NCI-H1694 treated with DMSO at 0.1 percent for 48 hours (cell line): Measurements from ENCODE around the gene MRPL1.
"Not testable (repeated sequence)": the region's sequence is repeated elsewhere in the genome, so short reads cannot be mapped to it uniquely, and the experiment has no call there.

Source experiments
- DNase-seq: peaks from one replicate; lab custom pipeline; 2025; lab: John Stamatoyannopoulos, UW

MRPL1 gene

GRCh38 chr4:77849278-77849965 is 13.2 kb upstream of the MRPL1 start:
- no peak for DNase-seq

DNA sequence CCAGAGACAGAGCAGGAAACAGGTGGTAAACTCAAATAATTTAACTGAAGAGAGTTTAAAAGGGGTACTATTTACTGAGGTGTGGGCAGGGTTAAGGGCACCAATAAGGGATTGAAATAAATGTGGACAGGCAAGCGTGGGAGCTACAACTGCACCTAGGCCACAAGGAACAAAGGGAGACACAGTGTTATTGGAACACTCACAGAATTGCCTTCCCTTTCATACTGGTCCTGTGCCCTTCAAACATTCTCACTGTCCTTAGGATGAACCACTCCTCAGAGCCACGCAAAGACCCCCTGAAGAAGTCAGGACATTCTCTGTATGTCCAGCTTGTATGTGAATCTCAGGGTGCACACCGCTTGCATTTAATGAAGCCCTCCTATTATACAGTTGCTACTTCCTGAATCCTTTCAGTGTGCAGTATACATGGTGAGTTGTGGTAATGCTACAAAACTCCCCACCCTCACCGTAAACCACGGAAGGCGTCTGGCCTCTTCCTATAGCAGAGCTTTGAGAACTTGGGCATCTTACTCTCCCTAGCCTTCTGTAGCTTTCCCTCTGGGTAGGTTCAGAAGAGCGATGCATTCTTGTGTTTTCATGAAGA is 9.6 kb upstream of the MRPL1 start:
- DNase-seq, result no peak

DNA sequence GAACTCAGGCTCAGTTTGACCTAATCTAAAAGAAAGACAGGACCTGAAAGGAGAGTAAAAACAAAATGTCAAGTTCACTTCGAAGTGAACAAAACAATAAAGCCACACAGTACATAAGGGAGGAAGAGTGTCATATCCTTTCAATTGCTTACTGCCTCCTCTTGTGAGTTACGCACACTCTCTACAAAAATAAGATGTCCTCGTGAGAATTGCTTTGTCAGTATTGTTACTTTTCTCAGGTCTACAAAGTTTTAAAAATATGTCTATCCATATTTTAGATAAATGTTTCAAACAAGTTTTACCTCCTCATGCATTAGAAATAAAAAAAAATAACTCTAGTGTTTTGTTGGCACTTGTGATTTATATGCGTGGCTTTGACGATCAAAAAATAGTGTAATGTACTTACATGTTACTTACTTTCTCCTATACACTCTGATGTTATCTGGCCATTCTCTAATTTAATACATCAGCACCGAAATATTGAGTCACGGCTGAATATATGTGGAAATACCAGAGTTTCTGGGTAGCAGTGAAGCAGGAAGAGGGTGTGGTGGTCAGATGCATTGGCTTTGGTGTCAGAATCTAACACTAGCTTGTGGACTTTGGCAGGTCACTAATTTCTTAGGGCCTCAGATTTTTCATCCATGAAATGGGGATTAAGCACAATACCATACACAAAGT is 8.1 kb upstream of the MRPL1 start:
- no peak for DNase-seq

DNA sequence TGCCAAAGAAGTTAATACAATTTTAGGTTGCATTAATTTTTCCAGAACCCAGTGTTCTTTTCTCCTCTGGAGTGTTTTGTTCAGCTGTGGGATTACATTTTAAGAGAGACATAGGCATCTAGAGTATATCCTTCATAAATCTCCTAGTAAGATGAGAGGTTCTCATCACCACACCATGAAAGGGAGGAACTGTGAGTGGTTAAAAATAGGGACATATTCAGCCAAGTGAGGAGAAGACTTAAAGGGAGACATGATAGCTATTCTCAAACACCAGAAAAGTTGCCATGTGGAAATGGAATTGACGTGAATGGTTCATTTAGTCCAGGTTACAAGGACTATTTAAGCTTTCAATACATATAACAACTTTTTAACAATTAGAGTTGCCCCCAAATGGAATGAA is 6.5 kb upstream of the MRPL1 start:
- DNase-seq, result no peak

GRCh38 chr4:77859256-77859655 is 3.4 kb upstream of the MRPL1 start:
- no peak for DNase-seq

- DNase-seq, result no peak
Measured at GRCh38 chr4:77861495-77861894, 1.1 kb upstream of the MRPL1 start.

- DNase-seq, result not testable (repeated sequence)
Measured at GRCh38 chr4:77863341-77863740, 711 bp downstream of the MRPL1 start.

DNA sequence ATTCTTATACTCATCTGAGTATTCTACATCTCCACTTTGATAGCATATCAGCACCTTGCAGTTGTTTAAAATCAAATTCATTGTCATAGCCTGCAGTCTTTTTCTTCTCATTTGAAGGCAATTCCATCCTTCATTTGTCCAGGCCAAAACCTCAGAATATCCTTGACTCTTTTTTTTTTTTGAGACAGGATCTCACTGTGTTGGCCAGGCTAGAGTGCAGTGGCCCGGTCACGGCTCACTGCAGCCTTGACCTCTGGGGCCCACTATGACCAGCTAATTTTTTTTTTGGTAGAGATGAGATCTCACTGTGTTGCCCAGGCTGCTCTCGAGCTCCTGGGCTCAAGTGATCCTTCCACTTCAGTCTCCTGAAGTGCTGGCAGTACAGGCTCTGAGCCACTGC is 2.6 kb downstream of the MRPL1 start:
- no peak for DNase-seq

DNA sequence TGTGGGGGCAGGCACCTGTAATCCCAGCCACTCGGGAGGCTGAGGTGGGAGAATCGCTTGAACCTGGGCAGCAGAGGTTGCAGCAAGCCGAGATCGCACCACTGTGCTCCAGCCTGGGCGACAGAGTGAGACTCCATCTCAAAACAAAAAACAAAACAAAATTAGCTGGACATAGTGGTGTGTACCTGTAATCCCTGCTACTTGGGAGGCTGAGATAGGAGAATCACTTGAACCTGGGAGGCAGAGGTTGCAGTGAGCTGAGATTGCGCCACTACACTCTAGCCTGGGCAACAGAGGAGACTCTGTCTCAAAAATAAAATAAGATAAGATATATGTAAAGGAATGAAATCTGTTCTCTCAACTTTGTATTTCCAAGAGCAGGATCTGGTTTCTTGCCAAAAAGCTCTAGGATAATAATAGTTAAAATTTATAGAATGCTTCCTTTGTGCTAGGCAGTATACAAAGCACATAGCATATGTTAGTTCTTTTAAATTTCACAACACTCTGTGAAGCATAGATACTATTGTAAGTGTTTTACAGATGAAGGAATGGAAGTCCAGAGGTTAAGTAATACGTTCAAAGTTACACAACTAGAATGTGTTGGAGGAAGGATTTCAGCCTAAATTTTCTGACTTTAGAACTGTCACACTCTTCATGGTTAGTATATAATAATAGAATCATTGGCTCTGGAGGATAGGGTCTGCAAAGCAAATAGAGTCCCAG is 10.3 kb downstream of the MRPL1 start:
- no peak for DNase-seq

GRCh38 chr4:77877167-77877566 is 14.5 kb downstream of the MRPL1 start:
- no peak for DNase-seq

DNA sequence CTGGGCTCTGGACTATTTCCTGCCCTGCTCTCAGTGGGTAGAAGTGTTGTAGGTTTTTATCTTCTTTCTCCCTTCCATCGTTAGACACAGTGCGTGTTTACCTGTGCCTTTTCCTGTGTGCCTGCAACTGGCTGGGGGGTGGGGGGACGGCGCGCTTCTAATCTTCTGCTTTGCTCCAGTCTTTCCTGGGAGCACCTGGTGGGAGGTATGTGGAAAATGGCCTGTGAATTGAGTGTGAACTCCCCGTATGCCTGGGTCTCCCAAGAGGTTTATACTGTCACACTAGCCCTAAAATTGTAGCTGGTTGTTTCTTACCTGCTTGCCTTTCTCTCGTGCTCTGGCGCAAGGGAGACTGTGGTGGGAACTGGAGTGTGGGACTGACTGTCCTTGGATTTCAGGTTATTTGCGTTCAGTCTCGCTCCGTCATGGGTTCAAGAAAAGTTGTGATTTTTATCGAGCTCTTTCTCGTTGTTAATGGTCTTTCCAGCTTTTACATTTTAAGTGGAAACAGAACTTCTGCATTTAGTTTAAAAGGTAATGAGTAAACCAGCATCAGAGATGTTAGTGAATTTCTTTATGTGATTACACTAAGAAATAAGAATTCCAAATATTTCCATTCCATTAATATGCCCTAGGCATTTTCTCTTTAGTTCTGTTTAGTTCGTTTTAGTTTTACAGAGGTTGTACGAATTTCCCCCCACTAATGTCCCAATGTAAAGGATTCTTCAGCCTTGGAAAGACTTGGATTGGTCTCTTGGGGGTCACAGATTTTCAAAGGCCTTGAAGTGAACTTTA is 15.3 kb downstream of the MRPL1 start:
- no peak for DNase-seq

- DNase-seq, result no peak
Measured at GRCh38 chr4:77880784-77881183, 18.2 kb downstream of the MRPL1 start.

DNA sequence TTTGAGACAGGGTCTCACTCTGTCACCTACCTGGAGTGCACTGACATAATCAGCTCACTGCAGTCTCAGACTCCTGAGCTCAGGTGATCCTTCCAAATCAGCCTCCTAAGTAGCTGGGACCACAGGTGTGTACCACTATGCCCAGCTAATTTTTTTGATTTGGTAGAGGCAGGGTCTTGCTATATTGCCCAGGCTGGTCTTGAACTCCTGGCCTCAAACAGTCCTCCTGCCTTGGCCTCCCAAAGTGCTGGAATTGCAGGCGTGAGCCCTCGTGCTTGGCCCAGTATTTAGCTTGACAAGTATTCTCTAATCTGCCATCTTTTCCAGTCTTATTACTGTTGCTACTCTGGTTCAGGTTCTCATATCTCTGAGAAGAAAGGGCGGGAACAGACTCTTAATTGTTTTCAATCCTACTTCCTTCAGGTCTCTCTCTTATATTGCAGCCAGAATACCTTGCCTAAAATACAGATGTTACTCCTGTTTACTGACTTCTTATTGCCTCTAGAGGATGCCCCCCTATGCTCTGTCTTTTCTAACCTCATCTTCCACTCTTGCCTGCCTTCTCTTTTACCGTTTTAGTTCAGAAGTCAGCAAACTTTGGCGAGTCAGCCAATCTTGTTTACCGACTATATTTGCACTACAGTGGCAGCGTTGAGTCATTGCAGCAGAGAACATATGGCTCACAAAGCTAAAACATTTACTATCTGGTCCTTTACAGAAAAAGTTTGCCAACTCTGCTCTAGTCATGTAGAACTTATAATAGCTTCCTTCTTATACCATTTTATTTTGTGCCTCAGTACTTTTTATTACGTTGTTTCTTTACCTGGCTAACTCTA is 19.0 kb downstream of the MRPL1 start:
- DNase-seq, result no peak

DNA sequence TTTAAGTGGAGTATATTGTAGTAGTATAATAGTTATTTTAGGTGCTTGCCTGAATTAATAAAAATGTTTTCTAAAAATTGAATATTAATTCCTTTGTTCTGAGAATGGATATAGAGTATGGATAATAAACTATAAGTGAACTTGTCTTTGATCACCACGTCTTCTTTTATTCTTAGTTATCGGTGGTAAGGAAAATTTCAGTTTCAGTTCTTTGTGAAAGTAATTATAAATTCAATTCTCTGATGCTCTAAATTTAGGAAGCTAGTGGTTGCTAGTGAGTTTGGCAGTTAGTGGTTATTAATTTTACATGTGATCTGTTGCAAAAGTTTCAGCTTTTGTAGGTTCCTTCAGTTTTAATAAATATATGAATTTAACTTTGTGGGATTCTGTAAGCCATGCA is 30.8 kb downstream of the MRPL1 start:
- DNase-seq, result no peak

DNA sequence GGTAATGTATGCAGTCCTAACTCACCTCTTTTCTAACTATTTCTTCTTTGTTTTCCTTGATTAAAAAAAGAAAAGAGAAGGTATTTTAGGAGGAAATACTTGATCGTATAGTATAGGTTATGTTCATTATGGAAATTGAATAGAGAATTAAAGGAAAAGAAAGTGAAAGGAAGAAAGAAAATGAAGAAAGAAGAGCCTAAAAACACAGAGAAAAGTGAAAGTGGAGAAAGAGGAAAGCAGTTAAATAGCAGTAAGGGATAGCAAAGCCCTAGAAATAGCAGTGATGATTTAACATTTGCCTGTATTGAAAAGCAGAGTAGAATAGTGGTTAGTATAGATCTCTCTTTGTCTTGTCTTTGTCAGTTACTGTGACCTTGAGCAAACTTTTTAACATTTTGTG is 37.0 kb downstream of the MRPL1 start:
- DNase-seq, result no peak

GRCh38 chr4:77903186-77903585 is 40.6 kb downstream of the MRPL1 start:
- no peak for DNase-seq

DNA sequence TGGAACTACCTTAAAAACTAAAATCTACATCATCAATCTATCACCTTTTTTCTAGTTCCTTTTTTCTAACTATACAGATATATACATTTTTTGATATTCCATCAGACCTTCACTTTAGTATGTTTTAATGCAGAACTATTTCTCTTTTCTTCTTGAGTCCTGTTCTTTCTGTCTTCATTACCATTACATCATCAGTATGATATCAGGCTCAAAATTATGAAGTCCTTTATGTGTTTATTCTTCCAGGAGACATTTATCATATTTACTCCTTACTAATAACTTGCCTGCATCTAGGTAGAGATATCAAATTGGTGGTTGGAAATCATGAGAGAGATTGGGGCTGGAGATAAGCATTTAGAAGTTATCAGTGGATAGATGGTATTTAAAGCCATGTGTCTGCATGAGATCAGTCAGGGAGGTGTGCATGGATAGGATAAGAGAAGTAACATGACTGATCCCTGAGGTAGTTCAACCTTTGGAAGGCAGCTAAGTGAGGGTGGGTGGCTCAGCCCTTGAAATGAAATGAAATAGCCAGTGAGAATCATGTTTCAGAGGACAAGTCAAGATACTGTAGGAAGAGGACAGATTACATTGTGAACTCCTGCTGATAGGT is 43.1 kb downstream of the MRPL1 start:
- no peak for DNase-seq

- DNase-seq, result no peak
Measured at GRCh38 chr4:77910676-77911075, 48.0 kb downstream of the MRPL1 start.

GRCh38 chr4:77911091-77911490 is 48.5 kb downstream of the MRPL1 start:
- DNase-seq, result no peak

GRCh38 chr4:77911842-77912450 is 49.3 kb downstream of the MRPL1 start:
- no peak for DNase-seq
